SU-DHL-6 (cell line): Measurements from ENCODE around the gene LEPROT.

ENCODE experiments used
- CTCF ChIP-seq: fragments of 200-600 bp; sonication (generic); IDR thresholded peaks from one replicate; pipeline ENCODE4 v1.5.1; 2017; ENCODE audit warnings: antibody characterized with exemption, mild to moderate bottlenecking, low read length, moderate library complexity; ENCODE audit not compliant: insufficient read depth, poor library complexity, severe bottlenecking
- EZH2phosphoT487 ChIP-seq: fragments of 200-600 bp; sonication (generic), shearing (Covaris generic); conservative IDR thresholded peaks from 2 replicates; pipeline ENCODE4 v1.6.1; 2018; ENCODE audit warnings: mild to moderate bottlenecking, antibody characterized with exemption, low read length, moderate library complexity, mixed read lengths

DNA sequence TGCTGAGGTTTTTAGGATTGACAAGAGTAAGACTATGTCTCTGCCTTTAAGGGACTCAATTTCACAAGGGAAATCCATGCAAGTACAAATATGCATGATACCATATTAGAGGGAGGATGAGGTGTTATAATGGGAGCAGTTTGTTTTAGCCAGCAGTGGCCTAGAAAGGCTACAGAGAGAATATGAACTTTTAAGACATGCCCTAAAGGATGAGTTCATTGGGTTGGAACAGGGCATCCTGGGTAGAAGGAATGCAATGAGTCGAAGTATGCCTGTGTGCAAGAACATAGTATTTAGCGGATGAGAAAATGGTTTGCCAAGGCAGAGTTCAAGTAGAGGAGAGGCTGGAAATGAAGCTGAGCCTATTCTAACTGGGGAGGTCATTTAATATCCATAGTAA lies 32.6 kb upstream of the LEPROT start:
- TF ChIP-seq CTCF (no peak), EZH2phosphoT487 (no peak)
